Myocyte (in vitro differentiated cells): ENCODE results near the gene OXNAD1. TPM values are rescaled to one million over a fixed set of nuclear protein-coding genes. Genes with fewer than 3 reads are reported as not detected.

Experiments
- DNase-seq: peaks from one replicate; pipeline ENCODE4 v3.0.0-alpha.2; 2012; ENCODE audit warnings: low read depth
- total RNA-seq: library from RNA; depleted of rRNA; stranded (reverse); fragments of >200 nt; gene quantifications from 2 replicates; pipeline ENCODE4 v1.2.3, GENCODE V29; 2014

Gene OXNAD1
- total RNA-seq, 1 donor from 2014 or later = 12.9 TPM

DNA sequence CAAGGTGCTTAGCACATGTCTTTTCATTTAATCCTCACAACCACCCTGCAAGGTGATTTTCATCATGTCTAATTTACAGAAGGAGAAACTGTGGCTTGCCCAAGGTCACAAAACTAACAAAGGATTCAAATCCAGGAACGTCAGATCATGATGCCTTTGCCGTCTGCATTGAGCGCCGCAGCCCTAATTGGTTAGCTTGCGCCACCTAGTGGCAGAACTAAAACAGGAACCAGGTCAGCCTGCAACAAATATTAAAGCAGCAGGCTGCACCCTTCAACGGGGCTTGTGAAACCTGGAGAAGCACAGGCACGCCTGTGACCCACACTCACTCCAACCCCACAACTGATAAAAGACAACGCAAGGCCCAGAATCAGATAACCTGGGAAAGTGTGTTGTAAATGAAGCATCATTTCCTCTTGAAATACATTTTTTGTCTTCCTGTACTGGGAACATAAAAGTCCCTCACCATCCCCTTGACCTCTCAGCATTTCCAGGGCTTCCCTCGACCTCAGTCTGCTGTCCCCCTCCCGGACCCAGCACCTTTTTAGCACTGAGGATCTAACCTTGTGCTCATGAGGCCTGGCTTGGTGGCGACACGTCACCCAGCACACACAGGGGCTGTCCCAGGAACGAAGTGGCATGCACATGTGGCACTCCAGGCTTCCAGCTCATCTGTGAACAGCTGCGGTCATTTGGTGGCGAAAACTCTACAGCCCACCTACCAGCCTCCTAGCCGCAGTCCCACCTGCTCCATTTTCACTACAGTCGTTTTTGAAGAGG is 17.5 kb upstream of the OXNAD1 start:
- peak; percentile 90 for DNase-seq

DNA sequence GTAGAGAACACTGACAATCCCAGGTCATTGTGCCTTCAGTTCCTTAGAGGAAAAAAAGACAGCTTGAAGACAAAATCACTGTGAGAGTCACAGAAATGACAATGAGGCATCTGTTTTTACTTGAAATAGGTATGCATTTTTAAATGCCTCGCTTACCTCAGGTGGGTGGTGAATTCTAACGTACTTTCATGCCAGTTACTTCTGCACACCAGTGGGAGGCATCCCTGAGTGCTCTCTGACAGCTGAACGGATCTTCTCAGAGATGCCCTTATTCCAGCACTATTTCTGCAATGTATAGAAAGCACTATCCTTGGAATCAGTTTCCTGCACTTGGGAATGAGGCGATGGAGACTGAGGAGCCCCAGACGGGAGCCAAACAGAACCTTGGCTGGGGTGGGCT is 16.5 kb upstream of the OXNAD1 start:
- no peak for DNase-seq

DNA sequence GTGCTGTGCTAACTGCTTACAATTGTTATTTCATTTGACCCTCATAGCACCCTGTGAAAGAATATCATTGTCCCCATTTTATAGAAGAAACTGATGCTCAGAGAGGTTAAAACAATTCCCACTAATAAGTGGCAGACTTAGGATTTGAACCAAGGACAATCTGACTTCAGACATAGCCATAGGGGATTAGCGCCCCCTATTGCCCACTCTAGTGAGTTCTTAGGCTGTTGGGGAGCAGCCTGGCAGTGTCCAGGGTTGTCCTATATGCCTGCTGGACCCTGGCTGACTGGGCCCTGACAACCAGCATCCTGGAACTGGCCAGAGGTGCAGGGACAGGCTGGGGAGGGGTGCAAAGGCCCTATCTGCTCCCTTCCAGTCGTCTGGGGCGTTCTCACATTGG is 15.7 kb upstream of the OXNAD1 start:
- no peak for DNase-seq

DNA sequence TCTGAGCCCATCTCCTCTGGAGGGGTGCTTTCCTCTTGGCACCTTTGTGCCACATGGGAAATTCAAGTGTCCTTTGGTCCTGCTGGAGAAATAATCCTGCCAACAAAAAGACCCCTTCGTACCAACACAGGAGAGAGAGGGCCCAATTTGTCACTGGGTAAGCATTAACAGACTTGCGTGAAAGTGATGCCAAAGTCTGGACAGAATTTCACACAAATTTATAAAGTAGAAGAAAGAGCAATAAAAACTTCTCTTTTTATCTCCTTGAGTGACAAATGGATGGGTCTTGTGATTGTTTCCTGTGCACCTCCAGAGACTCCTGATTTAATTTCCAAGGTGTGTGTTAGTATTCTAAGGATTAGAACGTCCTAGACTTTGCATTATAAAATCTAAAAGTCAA is 15.1 kb upstream of the OXNAD1 start:
- DNase-seq = no peak

DNA sequence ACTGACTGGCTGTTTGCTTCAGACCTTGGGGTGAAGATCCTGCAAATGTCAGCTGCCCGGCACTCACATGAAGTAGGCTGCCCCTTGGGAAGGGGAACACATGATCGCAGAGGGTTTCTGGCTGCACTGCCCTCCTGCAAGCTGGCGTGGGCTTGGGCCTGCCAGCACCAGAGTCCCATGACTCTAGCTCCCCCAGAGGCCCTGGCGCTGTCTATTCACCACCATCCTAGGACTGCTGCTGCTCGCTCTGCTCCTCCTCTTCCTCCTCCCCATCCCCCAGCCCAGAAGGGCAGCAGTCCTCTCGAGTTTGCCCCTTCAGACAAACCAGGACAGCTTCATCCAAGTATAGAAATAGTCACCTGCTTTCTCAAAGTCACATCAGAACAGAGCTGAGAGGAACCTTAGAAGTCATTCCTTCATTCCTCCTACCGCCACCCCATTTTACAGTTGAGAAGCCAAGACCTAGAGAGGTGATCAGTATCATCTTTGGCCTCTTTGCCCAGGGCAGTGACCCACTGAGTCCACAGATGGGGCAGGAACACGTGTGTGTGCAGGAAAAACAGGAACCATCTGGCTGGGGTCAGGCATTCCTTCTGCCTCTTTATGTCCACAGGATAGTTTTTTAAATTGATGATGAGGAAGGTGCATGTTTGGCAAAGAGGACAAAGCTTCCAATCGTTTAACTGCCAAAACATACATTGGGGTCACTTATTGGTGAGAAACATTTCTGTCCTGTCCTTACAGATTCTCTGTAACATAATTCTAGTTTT is 13.5 kb upstream of the OXNAD1 start:
- no peak for DNase-seq

DNA sequence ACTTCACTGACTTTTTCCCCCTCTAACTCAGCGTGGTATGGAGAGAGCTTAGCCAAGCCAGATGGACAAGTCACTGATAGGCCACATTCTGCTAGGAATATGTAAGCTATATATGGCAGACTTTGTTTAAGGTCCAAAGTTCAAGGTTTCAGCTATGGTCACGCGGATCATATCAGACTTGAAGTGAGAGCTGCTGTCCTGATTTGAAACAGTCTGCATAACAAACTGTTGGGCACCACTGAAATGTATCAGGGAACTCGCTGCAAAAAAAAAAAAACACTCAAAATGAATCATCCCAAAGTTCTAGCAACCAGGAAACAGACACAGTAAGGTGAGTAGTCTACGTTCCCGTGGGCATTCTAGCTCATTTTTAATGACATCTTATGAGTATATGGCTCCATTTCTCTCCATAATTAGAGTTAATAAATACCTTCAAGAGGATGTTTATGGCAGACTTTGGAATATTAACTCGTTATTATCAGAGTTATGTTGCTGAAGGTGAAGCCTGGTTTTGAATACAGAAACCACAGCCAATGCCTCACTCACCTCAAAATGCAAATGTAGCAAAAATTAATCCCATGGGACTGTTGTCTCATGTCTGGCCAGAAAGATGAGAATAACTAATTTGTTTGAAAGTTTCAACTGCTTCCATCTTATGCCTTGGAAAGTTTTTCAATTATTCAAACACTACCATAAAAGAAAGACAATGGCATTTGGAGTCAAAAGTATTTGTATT is 12.6 kb upstream of the OXNAD1 start:
- DNase-seq = no peak

DNA sequence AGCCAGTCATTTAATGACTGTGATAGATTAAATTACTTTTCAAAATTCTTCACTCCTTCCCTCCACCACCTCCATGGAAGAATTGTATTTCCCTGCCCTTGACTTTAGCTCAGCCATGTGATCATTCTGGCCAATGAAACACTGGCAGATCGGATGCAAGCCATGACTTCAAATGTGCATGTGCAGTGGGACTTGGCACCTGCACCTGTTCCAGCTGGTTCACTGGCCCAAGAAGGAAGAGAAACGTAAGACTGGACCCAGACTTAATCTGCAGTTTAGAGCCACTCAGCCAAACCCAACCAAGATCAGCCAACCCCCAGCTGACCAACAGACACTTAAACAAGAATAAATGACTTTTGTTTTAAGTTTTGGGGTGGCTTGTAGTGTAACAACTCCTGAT is 12.0 kb upstream of the OXNAD1 start:
- no peak for DNase-seq

DNA sequence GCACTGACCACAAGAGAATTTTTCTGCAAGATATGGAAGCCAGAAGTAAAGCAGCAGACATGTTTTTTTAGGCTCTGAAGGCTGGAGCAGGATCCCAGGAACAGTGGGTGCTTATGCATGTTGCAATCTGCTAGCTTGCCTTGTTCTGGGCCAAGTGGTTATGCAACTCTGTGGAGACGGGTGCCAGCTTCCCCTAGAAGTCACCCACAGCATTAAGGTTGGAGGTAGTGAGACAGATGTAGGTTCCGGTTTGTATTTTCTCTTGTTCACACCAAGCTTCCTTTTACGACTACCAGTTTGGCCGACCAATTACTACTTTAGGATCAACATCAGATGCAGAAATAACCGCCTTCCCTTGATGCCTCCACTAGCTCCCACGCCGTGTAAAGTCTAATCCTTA is 11.4 kb upstream of the OXNAD1 start:
- no peak for DNase-seq

DNA sequence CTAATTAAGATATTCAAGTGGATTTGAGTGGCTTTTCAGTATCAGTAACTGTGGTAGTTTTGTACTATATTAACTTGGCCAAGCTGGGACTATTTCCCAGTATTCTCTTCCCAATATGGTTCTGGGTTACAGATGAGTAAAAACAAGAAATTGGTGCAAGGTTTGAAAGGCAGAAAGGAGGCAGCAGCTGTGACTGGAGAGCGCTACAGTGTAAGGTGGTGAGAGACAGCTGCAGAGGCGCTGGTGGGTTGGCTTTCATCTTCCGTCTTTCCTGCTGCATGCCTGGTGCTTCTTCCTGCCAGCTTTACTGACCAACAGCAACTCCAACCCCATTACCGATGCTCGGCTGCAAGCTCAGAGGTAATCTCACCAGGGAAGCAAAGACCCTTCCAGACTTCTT is 10.1 kb upstream of the OXNAD1 start:
- peak; percentile 65 for DNase-seq

DNA sequence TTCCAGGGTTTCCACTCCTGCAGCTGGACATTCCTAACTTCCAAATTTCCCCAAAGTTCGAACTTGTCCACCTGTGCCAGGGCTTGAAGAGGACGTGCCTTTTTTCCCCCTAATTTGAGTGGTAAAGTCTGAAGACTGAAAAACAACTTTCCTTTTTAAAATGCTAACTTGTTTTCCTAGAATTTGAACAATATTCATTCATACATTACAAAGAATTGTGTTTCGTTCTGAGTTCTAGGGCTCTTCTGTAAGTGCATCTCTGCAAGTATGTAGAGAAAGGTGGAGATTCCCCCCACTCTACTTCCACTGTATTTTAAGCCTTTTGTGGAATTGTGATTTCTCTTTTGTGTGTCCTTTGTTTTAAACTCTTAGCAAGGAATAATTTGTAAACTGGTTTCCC is 9.7 kb upstream of the OXNAD1 start:
- no peak for DNase-seq

DNA sequence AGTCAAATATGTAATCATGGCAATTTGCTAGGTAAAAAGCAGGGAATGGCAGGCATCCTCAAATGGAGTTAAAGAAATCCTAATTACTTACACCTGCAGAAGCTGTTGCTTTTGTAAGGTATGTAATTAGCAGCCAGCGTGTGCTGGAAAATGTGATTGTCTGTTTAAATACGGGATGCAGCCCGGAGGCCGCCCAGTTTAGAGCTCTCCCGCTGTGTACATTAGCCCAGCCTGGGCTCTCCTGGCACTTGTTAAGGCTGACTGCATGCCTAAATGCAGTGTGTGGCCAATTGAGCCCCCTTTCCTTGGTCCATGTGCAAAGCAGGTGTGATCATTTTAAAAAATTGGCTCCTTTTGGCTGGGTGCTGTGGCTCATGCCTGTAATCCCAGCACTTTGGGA is 9.3 kb upstream of the OXNAD1 start:
- DNase-seq = no peak

DNA sequence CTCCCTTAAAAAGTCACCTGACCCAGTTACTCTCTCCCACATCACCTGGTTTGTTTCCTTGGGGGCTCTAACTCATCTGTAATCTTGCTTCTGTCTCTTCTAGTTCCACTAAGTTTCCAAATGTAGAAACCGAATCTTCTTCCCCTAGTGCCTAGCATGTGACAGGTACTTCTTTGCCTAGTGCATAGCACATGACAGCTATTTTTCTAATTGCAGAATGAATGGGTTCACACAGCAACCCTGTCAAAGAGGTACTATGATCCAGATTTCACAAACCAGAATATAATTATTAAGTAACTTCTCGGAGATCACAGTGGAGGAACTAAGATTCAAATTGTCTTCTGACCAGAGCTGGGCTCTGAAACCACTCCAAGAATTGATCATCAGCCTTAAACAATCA is 7.7 kb upstream of the OXNAD1 start:
- no peak for DNase-seq

DNA sequence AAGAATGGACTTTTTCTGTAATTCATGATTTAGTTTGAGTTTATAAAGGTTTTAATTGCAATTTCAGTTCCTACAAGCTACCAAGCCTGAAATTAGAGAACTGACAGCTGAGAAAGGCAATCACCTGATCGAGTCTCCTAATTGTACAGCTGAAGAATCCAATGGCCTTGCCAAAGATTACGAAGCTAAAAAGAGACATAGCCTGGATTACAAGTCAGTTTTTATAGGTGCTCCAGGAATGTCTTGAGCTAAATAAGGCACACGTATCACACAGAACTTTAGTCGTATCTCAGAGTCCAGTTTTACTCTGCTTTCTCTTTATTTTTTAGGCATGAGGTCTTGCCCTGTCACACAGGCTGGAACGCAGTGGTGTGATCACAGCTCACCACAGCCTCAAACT is 6.8 kb upstream of the OXNAD1 start:
- peak; percentile 42 for DNase-seq

DNA sequence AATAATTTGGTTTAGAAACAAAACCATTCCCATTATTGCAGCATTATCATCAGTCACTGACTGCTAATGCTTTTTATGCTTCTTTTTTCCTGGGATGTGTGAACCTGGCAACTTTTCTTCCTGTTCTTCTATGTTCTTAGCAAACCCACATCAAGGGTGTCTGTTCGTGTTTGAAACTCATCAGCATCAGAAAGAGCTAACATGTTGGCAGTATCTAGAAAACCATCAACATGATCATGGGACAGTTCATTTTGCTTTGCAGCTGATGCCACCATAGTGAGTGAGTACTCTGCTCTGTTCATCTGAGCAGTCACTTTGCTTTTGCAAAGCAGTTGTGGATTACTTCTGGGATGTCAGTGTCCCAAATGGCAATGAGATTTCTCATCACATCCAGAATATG is 6.1 kb upstream of the OXNAD1 start:
- DNase-seq = no peak

DNA sequence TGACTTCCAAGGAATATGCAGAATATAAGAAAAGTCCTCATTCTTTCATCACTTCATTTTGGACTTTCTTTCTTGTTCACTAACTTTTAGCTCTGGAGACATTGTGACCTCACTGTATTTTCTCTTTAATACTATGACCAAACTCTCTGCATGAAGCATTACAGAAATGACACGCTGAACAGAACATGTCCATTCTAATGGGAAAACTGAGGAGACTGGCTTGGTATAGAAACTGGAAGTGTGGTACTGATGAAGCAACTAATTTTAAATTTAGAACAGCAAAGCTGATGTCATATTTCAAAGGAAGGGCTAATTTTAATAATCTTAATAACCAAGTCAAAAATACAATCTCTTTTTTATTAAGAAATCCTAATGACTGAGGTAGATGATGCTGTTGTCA is 5.0 kb upstream of the OXNAD1 start:
- no peak for DNase-seq

DNA sequence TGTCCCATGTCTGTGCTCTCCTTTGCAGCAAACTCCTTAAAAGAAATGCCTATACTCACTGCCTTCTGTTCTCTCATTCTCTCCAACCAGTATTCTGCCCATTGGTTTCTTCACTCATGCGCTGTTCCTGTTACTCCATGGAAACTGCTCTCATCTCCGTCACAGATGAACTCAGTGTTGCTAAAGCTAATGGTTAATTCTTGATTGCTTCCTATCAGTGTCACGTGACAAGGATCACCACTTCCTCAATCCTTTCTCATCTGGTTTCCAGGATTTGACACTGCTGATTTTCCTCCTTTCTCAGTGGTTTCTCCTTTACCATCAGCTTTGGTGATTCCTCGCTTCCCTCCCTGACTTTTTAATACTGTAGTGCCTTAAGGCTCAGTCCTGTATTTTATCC is 2.8 kb upstream of the OXNAD1 start:
- DNase-seq = no peak

DNA sequence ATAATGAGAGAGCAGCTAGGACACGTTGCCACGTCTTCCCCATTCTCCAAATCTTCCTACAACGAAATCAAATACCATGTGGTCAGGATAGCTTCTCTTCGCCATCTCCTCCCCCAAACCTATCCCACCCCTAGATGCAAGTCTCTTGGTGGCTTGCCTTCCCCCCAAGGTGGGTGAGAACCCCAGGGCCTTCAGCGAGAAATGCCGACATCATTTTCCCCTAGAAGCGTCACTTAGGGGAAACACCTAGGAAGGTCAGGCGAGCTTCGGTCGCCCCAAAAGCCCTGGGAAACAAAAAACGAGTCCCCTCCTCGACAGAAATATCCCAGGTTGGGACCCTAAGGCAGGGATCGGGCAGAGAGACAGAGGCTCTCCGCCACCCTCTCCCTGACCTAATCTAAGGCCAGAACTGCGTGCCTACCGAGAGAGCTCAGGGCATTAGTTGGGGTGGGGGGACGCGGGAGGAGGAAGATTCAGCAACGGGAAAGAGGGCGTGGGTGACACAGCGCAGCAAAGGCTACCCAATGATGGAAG is 771 bp upstream of the OXNAD1 start:
- DNase-seq = no peak

DNA sequence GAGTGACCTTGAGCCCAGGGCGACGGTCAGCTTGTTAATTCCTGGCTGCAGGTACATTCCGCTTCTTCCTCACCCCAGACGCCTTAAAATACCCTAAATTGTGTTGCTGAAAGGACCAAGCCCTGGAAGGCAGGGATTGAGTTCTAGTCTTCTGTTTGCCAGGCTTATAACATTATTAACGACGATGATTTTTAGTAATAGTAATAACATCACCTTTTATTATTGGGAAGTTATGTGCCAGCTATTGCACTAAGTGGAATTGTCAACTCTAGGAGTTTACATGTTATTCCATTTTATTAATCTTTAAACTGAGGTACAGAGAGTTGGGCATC is 409 bp downstream of the OXNAD1 start:
- no peak for DNase-seq

DNA sequence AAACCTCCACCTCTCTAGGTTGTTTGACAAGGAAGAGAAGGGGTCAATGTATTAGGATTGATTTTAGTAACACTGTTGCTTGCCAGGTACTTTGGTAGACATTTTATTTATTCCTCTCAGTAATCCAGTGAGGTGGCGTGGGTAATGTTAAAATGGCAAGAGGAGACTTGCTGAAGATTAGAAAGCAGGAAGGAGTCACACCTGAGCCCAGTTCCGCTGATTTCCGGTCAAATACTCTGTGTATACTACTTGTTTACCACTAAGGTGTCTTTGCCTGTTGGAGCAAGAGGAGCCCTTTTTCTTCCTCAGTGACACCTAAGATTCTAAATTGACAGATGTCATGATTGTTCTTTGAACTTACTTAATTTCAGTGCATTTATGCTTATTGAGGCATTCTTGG is 1.7 kb downstream of the OXNAD1 start:
- no peak for DNase-seq

DNA sequence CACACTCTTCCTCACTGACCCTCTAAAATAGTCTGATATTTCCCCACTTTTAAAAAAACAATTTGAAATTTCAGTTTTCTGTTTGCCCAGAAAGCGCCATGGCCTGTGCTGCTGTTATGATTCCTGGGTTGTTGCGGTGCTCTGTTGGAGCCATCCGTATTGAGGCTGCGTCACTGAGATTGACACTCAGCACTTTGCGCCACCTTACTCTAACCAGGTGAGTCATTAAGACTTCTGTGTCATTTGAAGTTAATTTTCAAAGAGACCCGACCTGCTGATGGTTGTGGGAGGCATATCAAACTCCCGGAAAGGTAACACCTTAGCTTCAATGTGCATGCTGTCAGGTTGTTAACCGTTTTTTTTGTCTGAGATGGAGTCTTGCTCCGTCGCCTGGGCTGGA is 5.8 kb downstream of the OXNAD1 start:
- DNase-seq = no peak

DNA sequence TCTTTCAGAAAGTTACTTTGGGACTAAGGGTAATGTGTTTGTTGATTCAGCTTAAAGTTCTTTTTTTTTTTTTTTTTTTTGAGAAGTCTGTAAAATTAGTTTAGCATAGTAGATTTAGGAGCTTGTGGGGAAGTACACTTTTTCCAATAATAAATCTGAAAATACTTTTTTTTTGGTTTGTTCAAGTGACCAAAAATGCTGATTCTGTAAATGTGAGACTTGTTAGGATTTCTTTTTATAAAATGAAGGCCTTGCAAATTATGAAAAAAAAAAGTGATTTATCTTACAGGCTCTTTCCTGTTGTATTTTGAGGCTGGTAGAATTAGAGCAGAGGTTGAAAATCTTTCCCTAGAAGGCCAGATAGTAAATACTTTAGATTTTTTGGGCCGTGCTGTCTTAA is 7.6 kb downstream of the OXNAD1 start:
- no peak for DNase-seq

DNA sequence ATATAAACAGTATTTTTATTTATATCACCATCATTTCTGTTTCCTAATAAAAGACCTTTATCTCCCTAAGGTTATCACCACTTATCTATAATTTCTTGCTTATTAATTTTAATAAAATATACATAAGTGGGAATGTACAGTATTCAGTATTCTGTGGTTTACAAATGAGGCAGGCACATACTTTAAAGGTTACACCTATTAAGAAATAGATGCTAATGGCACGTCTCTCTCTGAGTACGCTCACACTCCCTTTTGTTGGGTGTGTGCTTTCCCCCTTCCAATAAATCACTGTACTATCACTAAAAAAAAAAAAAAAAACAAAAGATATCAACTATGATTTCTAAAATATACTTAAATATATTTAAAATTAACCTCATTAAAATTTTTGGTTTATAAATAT is 8.9 kb downstream of the OXNAD1 start:
- DNase-seq = no peak
